ENCODE data around the gene HOTAIR. TPM values are rescaled to one million over a fixed set of nuclear protein-coding genes. Genes with fewer than 3 reads are reported as not detected.

HOTAIR gene
- total RNA-seq, 1 experiment from 2014 or later, result 3.5 TPM

DNA sequence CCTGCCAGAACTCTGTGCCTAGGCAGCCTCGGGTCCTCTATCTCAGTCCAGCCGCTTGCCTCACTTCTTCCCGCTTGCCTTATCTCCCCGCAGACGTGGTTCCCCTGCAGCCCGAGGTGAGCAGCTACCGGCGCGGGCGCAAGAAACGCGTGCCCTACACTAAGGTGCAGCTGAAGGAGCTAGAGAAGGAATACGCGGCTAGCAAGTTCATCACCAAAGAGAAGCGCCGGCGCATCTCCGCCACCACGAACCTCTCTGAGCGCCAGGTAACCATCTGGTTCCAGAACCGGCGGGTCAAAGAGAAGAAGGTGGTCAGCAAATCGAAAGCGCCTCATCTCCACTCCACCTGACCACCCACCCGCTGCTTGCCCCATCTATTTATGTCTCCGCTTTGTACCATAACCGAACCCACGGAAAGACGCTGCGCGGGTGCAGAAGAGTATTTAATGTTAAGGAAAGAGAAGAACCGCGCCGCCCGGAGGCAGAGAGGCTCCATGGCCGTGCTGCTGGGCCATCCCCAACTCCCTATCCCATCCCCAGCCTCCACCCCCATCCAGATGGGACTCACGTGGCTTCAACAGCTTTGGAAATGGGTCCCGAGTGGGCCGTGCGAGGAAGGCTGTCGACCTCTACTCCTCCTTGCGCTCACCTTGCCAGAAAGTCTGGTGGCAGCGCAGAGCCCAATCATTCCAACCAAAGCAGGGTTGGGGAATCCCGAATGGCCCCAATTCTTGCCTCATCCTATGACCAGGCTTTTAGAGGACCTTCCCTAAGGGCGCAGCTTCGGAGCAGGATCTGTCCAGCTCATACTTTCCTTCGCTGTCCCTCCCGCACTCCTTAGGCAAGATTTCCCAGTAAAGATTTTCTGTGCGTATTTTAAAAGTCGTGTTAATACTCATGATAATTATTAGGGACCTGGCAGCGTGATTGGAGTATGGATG is 29.6 kb downstream of the HOTAIR start:
- TF ChIP-seq CTCF (conservative IDR thresholded peaks at IDR 0.05; ENCODE audit: low read depth, low read length) (no peak), EZH2phosphoT487 (IDR thresholded peaks at IDR 0.05; ENCODE audit: borderline replicate concordance, low read length) (no peak), EZH2 (IDR thresholded peaks at IDR 0.05; ENCODE audit: low read length, unreplicated experiment) (no peak)
- H3K4me3 ChIP-seq (ENCODE audit: low read length), result no peak overlapping the region
- no TSS peak for BruUV-seq (replicated peaks)

GRCh38 chr12:53944209-53944608 is 30.5 kb downstream of the HOTAIR start:
- Histone ChIP-seq H3K9me2 (replicated peaks; ENCODE audit: low read length) (no peaks in the 10 kb centered on the region), H3F3A (ENCODE audit: low read length, unreplicated experiment) (no peaks in the 10 kb centered on the region), H3K9ac (ENCODE audit: low read length) (no peak overlapping the region), H3K4me2 (ENCODE audit: low read length) (no peak overlapping the region), H3K27ac (ENCODE audit: low read length) (no peak overlapping the region), H3K4me3 (ENCODE audit: low read length) (no peak overlapping the region), H3K9me3 (ENCODE audit: low read length) (no peaks in the 10 kb centered on the region), H3K27me3 (ENCODE audit: low read length) (no peaks in the 10 kb centered on the region), H3K4me1 (ENCODE audit: insufficient read depth, low read length) (peaks cover 34% of the 10 kb centered on the region), H2AFZ (ENCODE audit: low read length) (no peak overlapping the region), H3K36me3 (ENCODE audit: low read depth, low read length) (peaks cover 8% of the 10 kb centered on the region; the same call in 1 of the 2 replicates), H4K20me1 (ENCODE audit: low read length) (no peaks in the 10 kb centered on the region), H3K79me2 (ENCODE audit: low read length) (peaks cover 51% of the 10 kb centered on the region)
- TF ChIP-seq CTCF (conservative IDR thresholded peaks at IDR 0.05; ENCODE audit: low read depth, low read length), result no peak
- no peak for TF ChIP-seq EZH2phosphoT487 (IDR thresholded peaks at IDR 0.05; ENCODE audit: borderline replicate concordance, low read length)
- ATAC-seq, result no peak
- no TSS peak for BruUV-seq (replicated peaks)
- ChIA-PET POLR2A (ENCODE audit: unreplicated experiment) (no interaction called here), CTCF (interaction anchor here (0.6 kb wide), 1 partner anchor 247 kb away, joined by 10 read pairs; no protein-coding TSS in a partner anchor)
- intact Hi-C loops (cut with micrococcal nuclease), result loop anchor here (5.0 kb wide), 1 partner anchor 43 kb away; the partner anchor contains the start of gene HOXC10
- DNase-seq, result no peak

More for the DNA sequence above, 29.6 kb downstream of the HOTAIR start:
- Histone ChIP-seq H3K4me1 (ENCODE audit: insufficient read depth, low read length) (peaks cover 36% of the 10 kb centered on the region), H3K27ac (ENCODE audit: low read length) (no peak overlapping the region), H3K36me3 (ENCODE audit: low read depth, low read length) (peaks cover 8% of the 10 kb centered on the region; the same call in 1 of the 2 replicates), H3K9me3 (ENCODE audit: low read length) (no peaks in the 10 kb centered on the region), H4K20me1 (ENCODE audit: low read length) (no peaks in the 10 kb centered on the region), H2AFZ (ENCODE audit: low read length) (no peak overlapping the region), H3K4me2 (ENCODE audit: low read length) (no peak overlapping the region), H3K9me2 (replicated peaks; ENCODE audit: low read length) (no peaks in the 10 kb centered on the region), H3K27me3 (ENCODE audit: low read length) (no peaks in the 10 kb centered on the region), H3K79me2 (ENCODE audit: low read length) (peaks cover 42% of the 10 kb centered on the region), H3F3A (ENCODE audit: low read length, unreplicated experiment) (no peaks in the 10 kb centered on the region), H3K9ac (ENCODE audit: low read length) (no peak overlapping the region)
- POLR2A ChIA-PET (ENCODE audit: unreplicated experiment), result no interaction called here
- no peak for ATAC-seq
- DNase-seq, result no peak
- CTCF ChIA-PET, result no interaction called here
- intact Hi-C loops (cut with micrococcal nuclease), result loop anchor here (5.0 kb wide), 1 partner anchor 42 kb away; the partner anchor contains the start of gene HOXC10

Data from PC-3 (cell line).